Measurements from ENCODE around the gene STRN3.

Gene STRN3

DNA sequence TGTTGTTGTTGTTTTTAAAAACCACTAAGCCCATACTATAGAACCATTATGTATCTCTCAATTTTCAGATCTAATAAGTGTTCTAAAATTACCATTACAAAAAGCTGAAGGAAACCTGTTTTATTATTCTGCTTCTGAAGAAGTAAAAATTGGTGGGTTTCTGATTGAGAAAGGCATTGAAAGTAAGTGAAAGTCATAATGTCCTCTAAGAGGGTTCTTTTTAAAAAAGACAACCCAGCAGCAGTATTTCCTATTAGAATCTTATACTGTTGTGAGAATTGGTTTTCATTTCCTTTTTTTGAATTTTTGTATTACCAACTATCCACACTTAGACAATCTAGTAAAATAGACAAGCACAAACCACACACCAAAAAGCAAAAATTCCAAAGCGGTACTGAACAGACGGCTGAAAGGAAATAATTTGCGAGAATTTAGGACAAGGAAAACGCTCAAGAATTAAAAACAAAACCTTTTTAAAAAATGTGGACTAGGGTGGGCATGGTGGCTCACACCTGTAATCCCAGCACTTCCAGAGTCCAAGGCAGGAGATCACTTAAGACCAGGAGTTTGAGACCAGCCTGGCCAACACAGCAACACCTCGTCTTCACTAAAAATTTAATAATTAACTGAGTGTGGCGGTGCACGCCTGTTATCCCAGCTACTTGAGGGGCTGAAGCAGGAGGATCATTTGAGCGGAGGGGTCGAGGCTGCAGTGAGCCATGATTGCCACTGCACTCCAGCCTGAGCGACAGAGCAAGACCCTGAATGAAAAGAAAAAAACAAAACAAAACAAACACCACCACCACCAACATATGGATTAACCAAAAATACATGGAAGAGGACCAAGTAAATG, 67.4 kb downstream of the STRN3 start:
- Histone ChIP-seq H3K27me3 (no peaks in the 10 kb centered on the region), H3K9me3 (no peaks in the 10 kb centered on the region), H3K36me3 (peaks cover 8% of the 10 kb centered on the region; the same call in 1 of the 2 replicates), H3K4me1 (no peaks in the 10 kb centered on the region), H3K4me3 (ENCODE audit: low read depth, low read length) (no peak overlapping the region)
- no peak for DNase-seq
- TF ChIP-seq, protein P1, sequence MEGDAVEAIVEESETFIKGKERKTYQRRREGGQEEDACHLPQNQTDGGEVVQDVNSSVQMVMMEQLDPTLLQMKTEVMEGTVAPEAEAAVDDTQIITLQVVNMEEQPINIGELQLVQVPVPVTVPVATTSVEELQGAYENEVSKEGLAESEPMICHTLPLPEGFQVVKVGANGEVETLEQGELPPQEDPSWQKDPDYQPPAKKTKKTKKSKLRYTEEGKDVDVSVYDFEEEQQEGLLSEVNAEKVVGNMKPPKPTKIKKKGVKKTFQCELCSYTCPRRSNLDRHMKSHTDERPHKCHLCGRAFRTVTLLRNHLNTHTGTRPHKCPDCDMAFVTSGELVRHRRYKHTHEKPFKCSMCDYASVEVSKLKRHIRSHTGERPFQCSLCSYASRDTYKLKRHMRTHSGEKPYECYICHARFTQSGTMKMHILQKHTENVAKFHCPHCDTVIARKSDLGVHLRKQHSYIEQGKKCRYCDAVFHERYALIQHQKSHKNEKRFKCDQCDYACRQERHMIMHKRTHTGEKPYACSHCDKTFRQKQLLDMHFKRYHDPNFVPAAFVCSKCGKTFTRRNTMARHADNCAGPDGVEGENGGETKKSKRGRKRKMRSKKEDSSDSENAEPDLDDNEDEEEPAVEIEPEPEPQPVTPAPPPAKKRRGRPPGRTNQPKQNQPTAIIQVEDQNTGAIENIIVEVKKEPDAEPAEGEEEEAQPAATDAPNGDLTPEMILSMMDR (IDR thresholded peaks at IDR 0.05; ENCODE audit: low read depth, low read length), result no peak

DNA sequence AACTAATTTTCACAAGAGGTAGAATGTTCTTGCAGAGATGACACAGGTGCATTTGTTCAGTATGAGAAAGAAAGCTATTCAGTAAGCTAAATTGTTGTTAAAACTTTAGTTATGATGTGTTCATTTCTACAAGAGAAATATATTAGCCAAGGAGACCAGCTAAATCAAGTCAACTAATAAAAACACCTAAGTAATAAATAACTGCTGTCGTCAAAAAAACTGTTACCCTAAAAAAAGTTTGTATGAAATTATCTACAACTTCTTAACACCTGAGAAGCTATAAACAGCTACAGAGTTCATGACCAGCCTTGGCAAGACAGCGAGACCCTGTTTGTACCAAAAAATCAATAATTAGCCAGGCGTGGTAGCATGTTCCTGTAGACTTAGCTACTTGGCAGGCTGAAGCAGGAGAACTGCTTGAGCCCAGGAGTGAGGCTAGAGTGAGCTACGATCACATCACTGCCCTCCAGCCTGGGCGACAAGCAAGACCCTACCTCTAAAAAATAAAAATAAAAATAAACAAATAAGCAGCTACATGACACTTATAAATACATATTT, 68.3 kb downstream of the STRN3 start:
- no peak for DNase-seq
- H3K4me3 ChIP-seq (ENCODE audit: low read depth, low read length), result no peak overlapping the region
- peaks cover 11% of the 10 kb centered on the region; the same call in 1 of the 2 replicates for H3K36me3 ChIP-seq
- no peaks in the 10 kb centered on the region for H3K9me3 ChIP-seq
- TF ChIP-seq, protein P1 (IDR thresholded peaks at IDR 0.05; ENCODE audit: low read depth, low read length), result no peak
- H3K4me1 ChIP-seq, result no peaks in the 10 kb centered on the region
- H3K27me3 ChIP-seq, result no peaks in the 10 kb centered on the region

DNA sequence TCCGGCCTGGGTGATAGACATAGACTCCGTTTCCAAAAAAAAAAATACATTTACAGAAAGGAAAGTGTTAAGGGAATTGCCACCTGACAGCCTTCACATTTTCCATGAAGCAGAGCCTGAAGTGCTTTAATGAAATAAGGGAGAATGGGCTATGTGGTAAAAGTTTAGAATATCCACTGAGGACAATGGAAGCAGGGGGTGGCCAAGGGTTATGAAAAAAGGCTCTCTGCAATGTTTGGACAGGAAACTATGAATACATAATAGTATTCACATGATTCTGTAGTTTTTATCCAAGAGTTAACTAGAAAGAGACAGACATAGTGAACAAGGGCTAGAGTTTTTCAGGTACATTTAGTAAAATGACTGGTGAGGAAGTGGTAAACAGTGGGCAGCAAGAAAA, 76.5 kb downstream of the STRN3 start:
- Histone ChIP-seq H3K4me1 (no peaks in the 10 kb centered on the region), H3K4me3 (ENCODE audit: low read depth, low read length) (no peak overlapping the region), H3K27me3 (no peaks in the 10 kb centered on the region), H3K36me3 (peaks cover 53% of the 10 kb centered on the region), H3K9me3 (no peaks in the 10 kb centered on the region)
- DNase-seq, result no peak
- TF ChIP-seq, protein P1 (IDR thresholded peaks at IDR 0.05; ENCODE audit: low read depth, low read length), result no peak

DNA sequence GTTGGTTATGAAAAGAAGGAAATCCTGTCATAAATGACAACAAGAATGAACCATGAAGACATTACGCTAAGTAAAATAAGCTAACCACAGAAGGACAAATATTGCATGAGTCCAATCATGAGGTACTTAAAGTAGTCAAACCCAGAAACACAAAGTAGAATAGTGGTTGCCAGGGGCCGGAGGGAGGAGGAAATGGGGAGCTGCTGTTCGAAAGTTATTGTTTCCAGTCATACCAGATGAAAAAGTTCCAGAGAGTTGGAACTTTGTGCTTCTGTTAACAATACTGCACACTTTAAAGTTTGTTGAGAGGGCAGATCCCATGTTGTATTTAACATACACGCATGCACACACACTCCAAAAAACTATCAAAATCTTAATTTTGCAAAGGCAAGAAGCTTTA, 82.5 kb downstream of the STRN3 start:
- DNase-seq, result no peak
- Histone ChIP-seq H3K9me3 (no peaks in the 10 kb centered on the region), H3K36me3 (peaks cover 38% of the 10 kb centered on the region), H3K4me3 (ENCODE audit: low read depth, low read length) (no peak overlapping the region), H3K4me1 (no peaks in the 10 kb centered on the region), H3K27me3 (no peaks in the 10 kb centered on the region)
- TF ChIP-seq, protein P1 (IDR thresholded peaks at IDR 0.05; ENCODE audit: low read depth, low read length), result no peak

DNA sequence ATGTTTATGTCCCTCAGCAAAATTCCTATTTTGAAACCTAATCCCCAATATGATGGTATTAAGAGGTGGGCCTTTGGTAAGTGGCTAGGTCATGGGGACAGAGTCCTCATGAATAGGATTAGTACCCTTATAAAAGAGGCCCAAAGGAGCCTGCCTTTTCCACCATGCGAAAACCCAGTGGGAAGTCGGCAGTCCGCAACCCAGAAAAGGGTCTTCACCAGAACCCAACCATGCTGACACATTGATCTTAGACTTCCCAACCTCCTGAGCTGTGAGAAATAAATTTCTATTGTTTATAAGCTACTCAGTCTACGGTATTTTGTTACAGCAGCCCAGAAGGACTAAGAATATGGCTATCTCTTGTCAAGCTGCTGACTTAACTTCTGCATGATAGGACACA, 85.3 kb downstream of the STRN3 start:
- H3K27me3 ChIP-seq, result no peaks in the 10 kb centered on the region
- H3K36me3 ChIP-seq, result peaks cover 21% of the 10 kb centered on the region
- DNase-seq, result no peak
- TF ChIP-seq, protein P1 (IDR thresholded peaks at IDR 0.05; ENCODE audit: low read depth, low read length), result no peak
- no peaks in the 10 kb centered on the region for H3K9me3 ChIP-seq
- H3K4me3 ChIP-seq (ENCODE audit: low read depth, low read length), result no peak overlapping the region
- no peaks in the 10 kb centered on the region for H3K4me1 ChIP-seq

DNA sequence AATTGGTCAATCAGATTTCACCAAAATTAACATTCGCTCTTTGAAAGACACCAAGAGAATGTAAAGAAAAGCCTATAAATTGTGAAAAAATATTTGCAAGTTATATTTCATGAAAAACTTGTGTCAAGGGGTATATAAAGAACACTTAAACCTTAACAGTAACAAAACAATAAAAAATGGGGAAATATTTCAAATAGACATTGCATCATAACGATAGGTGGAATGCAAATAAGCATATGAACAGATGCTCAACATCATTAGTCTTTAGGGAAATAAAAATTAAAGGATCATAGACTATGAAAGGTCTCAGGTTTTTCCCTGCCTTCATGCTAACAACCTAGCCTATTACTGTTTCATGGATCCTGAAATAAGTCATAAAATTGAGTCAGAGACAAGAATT, 87.6 kb downstream of the STRN3 start:
- Histone ChIP-seq H3K27me3 (no peaks in the 10 kb centered on the region), H3K36me3 (peaks cover 27% of the 10 kb centered on the region), H3K4me3 (ENCODE audit: low read depth, low read length) (no peak overlapping the region), H3K9me3 (no peaks in the 10 kb centered on the region), H3K4me1 (no peaks in the 10 kb centered on the region)
- DNase-seq, result no peak
- TF ChIP-seq, protein P1 (IDR thresholded peaks at IDR 0.05; ENCODE audit: low read depth, low read length), result no peak

Data from BE2C (cell line).